ENCODE data around the gene SPN.
"Not testable (repeated sequence)": the region's sequence is repeated elsewhere in the genome, so short reads cannot be mapped to it uniquely, and the experiment has no call there.

SPN gene

GRCh38 chr16:29649588-29650494 is 13.2 kb upstream of the SPN start:
- no peak for DNase-seq

GRCh38 chr16:29650771-29651170 is 12.3 kb upstream of the SPN start:
- DNase-seq: no peak

- DNase-seq: no peak
These were observed 11.2 kb upstream of the SPN start for GRCh38 chr16:29651774-29652349.

GRCh38 chr16:29653471-29653870 is 9.6 kb upstream of the SPN start:
- DNase-seq: no peak

GRCh38 chr16:29653890-29654289 is 9.2 kb upstream of the SPN start:
- not testable (repeated sequence) for DNase-seq

- DNase-seq: no peak
These were observed 6.1 kb upstream of the SPN start for GRCh38 chr16:29656688-29657523.

- DNase-seq: no peak
These were observed 4.3 kb upstream of the SPN start for GRCh38 chr16:29658705-29659104.

GRCh38 chr16:29662000-29662728 is 883 bp upstream of the SPN start:
- no peak for DNase-seq

GRCh38 chr16:29662729-29663015 is 375 bp upstream of the SPN start:
- DNase-seq: no peak

GRCh38 chr16:29663807-29664090 is 702 bp downstream of the SPN start:
- DNase-seq: no peak

- no peak for DNase-seq
These were observed 1.3 kb downstream of the SPN start for GRCh38 chr16:29664091-29664921.

- DNase-seq: no peak
These were observed 2.4 kb downstream of the SPN start for GRCh38 chr16:29665294-29666077.

- not testable (repeated sequence) for DNase-seq
These were observed 4.2 kb downstream of the SPN start for GRCh38 chr16:29667322-29667610.

GRCh38 chr16:29667755-29668154 is 4.7 kb downstream of the SPN start:
- DNase-seq: no peak

- DNase-seq: no peak
These were observed 5.2 kb downstream of the SPN start for GRCh38 chr16:29668267-29668666.

GRCh38 chr16:29673501-29673900 is 10.5 kb downstream of the SPN start:
- DNase-seq: no peak

GRCh38 chr16:29674188-29674587 is 11.1 kb downstream of the SPN start:
- DNase-seq: peak; percentile 68

- no peak for DNase-seq
These were observed 13.0 kb downstream of the SPN start for GRCh38 chr16:29675811-29676643.

- no peak for DNase-seq
These were observed 14.1 kb downstream of the SPN start for GRCh38 chr16:29676989-29677785.

GRCh38 chr16:29678691-29679267 is 15.7 kb downstream of the SPN start, which contains the start of gene QPRT:
TSS of gene QPRT (plus strand) at chr16:29679180. CDS start at chr16:29679198, 18 bp downstream.
- peak; percentile 84 for DNase-seq
